Measurements from ENCODE around the gene CALR.

Gene CALR

GRCh38 chr19:12982648-12983047, 44.2 kb downstream of the CALR start:
- Histone ChIP-seq H3K27me3 (ENCODE audit: insufficient read depth, poor library complexity, severe bottlenecking) (peaks cover 11% of the 10 kb centered on the region), H3K27ac (replicated peaks) (no peak overlapping the region)

GRCh38 chr19:12983091-12983490, 44.7 kb downstream of the CALR start:
- no peak overlapping the region for H3K27ac ChIP-seq (replicated peaks)
- DNase-seq (ENCODE audit: low read depth in 1 of 2, low spot score in 1 of 2), result no peak
- peak overlapping the region; percentile 7; the same call in 1 of the 2 replicates for H3K4me3 ChIP-seq (replicated peaks; ENCODE audit: insufficient read depth, low read length)
- TF ChIP-seq POLR2AphosphoS5 (IDR thresholded peaks at IDR 0.05; ENCODE audit: low read depth), result no peak
- no peak for TF ChIP-seq SPI1 (IDR thresholded peaks at IDR 0.05; ENCODE audit: borderline replicate concordance, low read depth)
- TF ChIP-seq REST (IDR thresholded peaks at IDR 0.05; ENCODE audit: insufficient replicate concordance, low read depth), result no peak
- TF ChIP-seq GABPA (IDR thresholded peaks at IDR 0.05; ENCODE audit: low read depth), result no peak
- TF ChIP-seq CTCF (IDR thresholded peaks at IDR 0.05; ENCODE audit: insufficient read depth, low read length), result no peak
- peaks cover 11% of the 10 kb centered on the region for H3K27me3 ChIP-seq (ENCODE audit: insufficient read depth, poor library complexity, severe bottlenecking)

More at GRCh38 chr19:12982648-12983047, 44.2 kb downstream of the CALR start:
- no peak for DNase-seq (ENCODE audit: low read depth in 1 of 2, low spot score in 1 of 2)
- no peak for TF ChIP-seq CTCF (IDR thresholded peaks at IDR 0.05; ENCODE audit: insufficient read depth, low read length)
- no peak for TF ChIP-seq POLR2AphosphoS5 (IDR thresholded peaks at IDR 0.05; ENCODE audit: low read depth)
- no peak for TF ChIP-seq GABPA (IDR thresholded peaks at IDR 0.05; ENCODE audit: low read depth)
- no peak for TF ChIP-seq SPI1 (IDR thresholded peaks at IDR 0.05; ENCODE audit: borderline replicate concordance, low read depth)
- TF ChIP-seq REST (IDR thresholded peaks at IDR 0.05; ENCODE audit: insufficient replicate concordance, low read depth), result no peak
- H3K4me3 ChIP-seq (replicated peaks; ENCODE audit: insufficient read depth, low read length), result no peak overlapping the region

GRCh38 chr19:12983542-12984142, 45.2 kb downstream of the CALR start:
- TF ChIP-seq GABPA (IDR thresholded peaks at IDR 0.05; ENCODE audit: low read depth) (no peak), SPI1 (IDR thresholded peaks at IDR 0.05; ENCODE audit: borderline replicate concordance, low read depth) (no peak), CTCF (IDR thresholded peaks at IDR 0.05; ENCODE audit: insufficient read depth, low read length) (peak; percentile 52)
- DNase-seq (ENCODE audit: low read depth in 1 of 2, low spot score in 1 of 2), result peak in 1 of 2 experiments; percentile 58
- Histone ChIP-seq H3K27me3 (ENCODE audit: insufficient read depth, poor library complexity, severe bottlenecking) (peaks cover 11% of the 10 kb centered on the region), H3K4me3 (replicated peaks; ENCODE audit: insufficient read depth, low read length) (peak overlapping the region; percentile 7; the same call in 1 of the 2 replicates), H3K27ac (replicated peaks) (no peak overlapping the region)

Data from HL-60 (cell line).